ENCODE data around the gene SH2D7.
A peak's percentile ranks its signal among the peaks of the same experiment; 100 is the strongest.

SH2D7 gene

GRCh38 chr15:78075490-78076230 lies 16.7 kb upstream of the SH2D7 start:
- H3F3A ChIP-seq (ENCODE audit: insufficient read depth, low read length), result no peaks in the 10 kb centered on the region
- H3K79me2 ChIP-seq (ENCODE audit: insufficient read depth, low read length), result peaks cover 45% of the 10 kb centered on the region
- H2AFZ ChIP-seq (ENCODE audit: low read length), result no peak overlapping the region
- no peaks in the 10 kb centered on the region for H3K9me2 ChIP-seq (ENCODE audit: low read depth, low read length)
- H3K9me3 ChIP-seq (ENCODE audit: low read length), result no peaks in the 10 kb centered on the region
- peak overlapping the region; percentile 76; the same call in 1 of the 2 replicates for H3K9ac ChIP-seq (ENCODE audit: low read length)
- H3K4me3 ChIP-seq (ENCODE audit: low read depth, low read length, poor library complexity, severe bottlenecking), result peak overlapping the region; percentile 70
- TF ChIP-seq EZH2 (IDR thresholded peaks at IDR 0.05; ENCODE audit: borderline replicate concordance, low read length), result no peak
- no peak for TF ChIP-seq CTCF (IDR thresholded peaks at IDR 0.05; ENCODE audit: low read length)
- no peaks in the 10 kb centered on the region for H3K27me3 ChIP-seq (ENCODE audit: insufficient read depth, low read length)
- peak overlapping the region; percentile 18 for H3K27ac ChIP-seq (ENCODE audit: low read depth, low read length, poor library complexity, severe bottlenecking)
- H3K4me2 ChIP-seq (ENCODE audit: low read length), result peak overlapping the region; percentile 77
- H3K4me1 ChIP-seq (ENCODE audit: insufficient read depth, low read length, severe bottlenecking), result peaks cover 49% of the 10 kb centered on the region
- H3K36me3 ChIP-seq (ENCODE audit: insufficient read depth, low read length), result peaks cover 6% of the 10 kb centered on the region; the same call in 1 of the 2 replicates
- no peaks in the 10 kb centered on the region for H4K20me1 ChIP-seq (ENCODE audit: insufficient read depth, low read length)

DNA sequence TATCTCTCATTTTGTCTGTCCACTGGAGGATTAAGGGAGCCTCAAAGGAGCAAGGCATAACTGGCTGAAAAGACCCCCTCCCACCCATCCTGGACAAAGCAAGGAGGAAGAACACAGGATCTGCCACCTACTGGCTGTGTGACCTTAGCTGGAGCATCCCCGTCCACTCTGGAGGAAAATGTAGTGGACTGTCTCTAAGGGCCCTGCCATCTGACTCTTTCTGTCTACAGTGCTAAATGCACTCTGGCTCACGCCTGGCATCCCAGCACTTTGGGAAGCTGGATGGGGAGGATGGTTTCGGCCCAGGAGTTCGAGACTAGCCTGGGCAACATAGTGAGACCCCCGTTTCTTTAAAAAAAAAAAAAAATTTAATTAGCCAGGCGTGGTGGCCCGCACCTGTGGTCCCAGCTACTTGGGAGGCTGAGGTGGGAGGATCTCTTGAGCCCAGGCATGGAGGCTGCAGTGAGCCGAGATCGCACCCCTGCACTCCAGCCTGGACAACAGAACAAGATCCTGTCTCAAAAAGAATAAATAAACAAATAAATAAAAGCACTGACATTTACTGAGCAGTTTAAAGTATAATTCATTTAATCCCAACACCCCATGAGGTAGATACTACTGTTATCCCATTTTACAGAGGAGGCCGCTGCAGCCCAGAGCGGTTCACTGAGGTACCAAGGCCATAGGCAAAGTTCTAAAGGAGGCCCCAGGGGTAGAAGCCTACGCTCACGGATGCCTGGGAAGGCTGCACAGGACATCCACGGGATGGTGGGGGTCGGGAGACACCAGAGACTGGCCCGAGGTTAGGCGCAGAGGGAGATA lies 15.9 kb upstream of the SH2D7 start:
- Histone ChIP-seq H3K4me3 (ENCODE audit: low read depth, low read length, poor library complexity, severe bottlenecking) (peak overlapping the region; percentile 70), H3K79me2 (ENCODE audit: insufficient read depth, low read length) (peaks cover 39% of the 10 kb centered on the region), H3K9ac (ENCODE audit: low read length) (peak overlapping the region; percentile 76), H4K20me1 (ENCODE audit: insufficient read depth, low read length) (no peaks in the 10 kb centered on the region), H3K27ac (ENCODE audit: low read depth, low read length, poor library complexity, severe bottlenecking) (peak overlapping the region; percentile 18), H3K4me2 (ENCODE audit: low read length) (peak overlapping the region; percentile 77), H3K27me3 (ENCODE audit: insufficient read depth, low read length) (no peaks in the 10 kb centered on the region), H2AFZ (ENCODE audit: low read length) (no peak overlapping the region), H3K9me2 (ENCODE audit: low read depth, low read length) (no peaks in the 10 kb centered on the region), H3K9me3 (ENCODE audit: low read length) (no peaks in the 10 kb centered on the region), H3F3A (ENCODE audit: insufficient read depth, low read length) (no peaks in the 10 kb centered on the region), H3K36me3 (ENCODE audit: insufficient read depth, low read length) (peaks cover 6% of the 10 kb centered on the region; the same call in 1 of the 2 replicates), H3K4me1 (ENCODE audit: insufficient read depth, low read length, severe bottlenecking) (peaks cover 45% of the 10 kb centered on the region)
- TF ChIP-seq CTCF (IDR thresholded peaks at IDR 0.05; ENCODE audit: low read length) (peak; percentile 27; the same call in 1 of the 2 replicates), EZH2 (IDR thresholded peaks at IDR 0.05; ENCODE audit: borderline replicate concordance, low read length) (no peak)

DNA sequence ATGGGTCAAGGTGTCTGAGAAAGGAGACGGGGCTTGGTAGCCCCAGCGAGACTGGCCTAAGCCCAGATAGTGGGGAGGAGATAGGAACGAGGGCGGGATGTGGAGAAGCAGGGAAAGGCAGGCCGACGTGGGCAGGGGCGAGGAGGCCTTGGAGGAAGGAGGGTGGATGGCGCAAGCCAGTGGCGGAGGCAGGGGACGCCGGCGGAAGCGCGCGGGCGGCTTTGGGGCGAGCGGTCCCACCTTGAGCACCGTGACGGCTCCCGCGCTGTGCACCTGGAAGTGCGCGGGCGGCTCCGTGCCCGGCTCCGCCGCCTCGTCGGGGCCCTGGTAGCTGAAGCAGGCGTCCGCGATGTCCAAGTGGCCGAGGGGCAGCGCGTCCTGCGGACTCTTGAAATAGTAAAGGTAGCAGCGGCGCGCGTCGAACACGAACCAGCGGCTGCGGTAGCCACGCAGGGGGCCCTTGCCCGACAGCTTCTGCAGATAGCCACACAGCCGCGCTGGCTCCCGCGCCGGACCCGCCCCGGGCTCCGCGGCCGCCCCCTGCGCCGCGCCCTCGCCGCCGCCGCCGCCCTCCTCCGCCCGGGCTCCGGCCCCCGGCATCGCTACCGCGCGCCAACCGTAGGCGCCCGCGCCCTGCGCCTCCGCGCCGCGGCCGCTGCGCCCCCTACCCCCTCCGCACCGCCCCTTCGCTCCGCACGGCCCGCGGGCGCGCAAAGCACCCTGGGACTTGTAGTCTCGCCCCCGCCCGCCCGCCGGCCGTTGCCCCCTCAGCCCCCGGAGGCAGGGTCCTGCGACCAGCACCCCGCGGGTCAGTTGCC lies 15.1 kb upstream of the SH2D7 start, which contains the start of gene TBC1D2B:
Gene TBC1D2B (minus strand): TSS at position 659 of the 818 bp plus-strand sequence. CDS start 59 bp downstream, at position 600.
- Histone ChIP-seq H3K9ac (ENCODE audit: low read length) (peak within 1 kb of the TSS; percentile 76), H3K4me1 (ENCODE audit: insufficient read depth, low read length, severe bottlenecking) (peaks cover 37% of the 10 kb centered on the region), H3K79me2 (ENCODE audit: insufficient read depth, low read length) (peaks cover 31% of the 10 kb centered on the region), H3K9me3 (ENCODE audit: low read length) (no peaks in the 10 kb centered on the region), H3K27me3 (ENCODE audit: insufficient read depth, low read length) (no peaks in the 10 kb centered on the region), H3F3A (ENCODE audit: insufficient read depth, low read length) (no peaks in the 10 kb centered on the region), H3K36me3 (ENCODE audit: insufficient read depth, low read length) (peaks cover 6% of the 10 kb centered on the region; the same call in 1 of the 2 replicates), H4K20me1 (ENCODE audit: insufficient read depth, low read length) (no peaks in the 10 kb centered on the region), H2AFZ (ENCODE audit: low read length) (peak within 1 kb of the TSS; percentile 76), H3K27ac (ENCODE audit: low read depth, low read length, poor library complexity, severe bottlenecking) (peak within 1 kb of the TSS; percentile 15), H3K4me2 (ENCODE audit: low read length) (peak within 1 kb of the TSS; percentile 84), H3K4me3 (ENCODE audit: low read depth, low read length, poor library complexity, severe bottlenecking) (peak within 1 kb of the TSS; percentile 70), H3K9me2 (ENCODE audit: low read depth, low read length) (no peaks in the 10 kb centered on the region)
- TF ChIP-seq EZH2 (IDR thresholded peaks at IDR 0.05; ENCODE audit: borderline replicate concordance, low read length) (no peak), CTCF (IDR thresholded peaks at IDR 0.05; ENCODE audit: low read length) (no peak)

Measured in OCI-LY1 (cell line).